Stimulated activated naive CD4-positive, alpha-beta T cell treated with Interleukin-2 at 50 U/mL for 16 hours (primary cell): ENCODE results near the gene SULT1C3.

Source experiments
- DNase-seq: peaks from one replicate; lab custom pipeline; 2025; lab: John Stamatoyannopoulos, UW

The SULT1C3 gene

GRCh38 chr2:108239786-108240185, at the start of gene SULT1C3:
SULT1C3 (plus strand) TSS chr2:108239968; CDS start chr2:108247195, 7,227 bp downstream.
- DNase-seq = no peak

DNA sequence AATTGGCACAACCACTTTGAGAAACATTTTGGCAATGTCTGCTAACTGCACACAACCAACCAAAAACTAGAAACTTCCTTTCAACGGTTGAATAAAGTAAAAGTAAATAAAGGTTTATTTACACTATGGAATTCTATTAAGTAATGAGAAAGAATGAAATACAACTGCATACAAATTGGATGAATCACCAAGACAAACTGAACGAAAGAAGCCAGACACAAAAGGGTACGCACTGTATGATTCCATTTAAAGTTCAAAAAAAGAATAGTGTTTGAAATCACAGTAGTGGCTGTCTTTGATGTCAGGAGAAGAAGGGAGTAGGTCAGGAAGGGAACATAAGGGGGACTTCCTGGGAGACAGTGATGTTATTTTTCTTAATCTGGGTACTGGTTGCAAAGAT, 46.5 kb upstream of the SULT1C3 start:
- DNase-seq = no peak

DNA sequence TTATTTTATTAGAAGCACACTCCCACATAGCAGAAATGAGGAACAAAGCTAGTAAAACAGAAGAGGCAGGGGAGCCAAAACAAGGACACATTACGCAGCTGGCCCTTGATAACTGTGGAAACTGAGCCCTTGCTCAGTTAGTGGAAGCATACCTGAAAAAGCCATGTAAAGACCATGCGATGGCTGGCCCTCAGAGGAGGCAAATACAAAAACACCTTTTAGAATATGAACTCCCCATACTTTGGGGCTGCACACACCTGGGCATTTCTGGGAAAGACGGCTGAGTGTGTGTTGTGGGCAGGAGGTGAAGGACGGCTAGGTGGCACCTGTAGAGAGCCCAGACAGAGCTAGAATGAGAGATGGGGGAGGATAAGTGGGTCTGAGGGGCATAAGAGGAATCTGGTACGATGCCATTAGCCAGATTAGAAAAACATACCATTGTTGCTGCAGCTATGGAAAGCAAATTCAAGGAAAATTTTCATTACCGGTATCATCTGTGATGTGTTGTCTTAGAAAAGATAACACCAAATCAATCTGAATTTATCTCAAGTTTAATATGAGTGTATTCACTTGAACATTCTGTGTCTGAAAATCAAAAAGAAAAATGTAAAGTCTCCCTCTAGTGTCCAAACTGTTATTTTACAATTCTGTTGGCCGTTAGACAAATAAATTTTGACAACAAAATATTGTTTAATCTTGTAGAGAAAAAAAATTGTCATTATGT, 45.2 kb upstream of the SULT1C3 start:
- no peak for DNase-seq

GRCh38 chr2:108195133-108195439, 44.7 kb upstream of the SULT1C3 start:
- no peak for DNase-seq

GRCh38 chr2:108199726-108200125, 40.0 kb upstream of the SULT1C3 start:
- DNase-seq = no peak

DNA sequence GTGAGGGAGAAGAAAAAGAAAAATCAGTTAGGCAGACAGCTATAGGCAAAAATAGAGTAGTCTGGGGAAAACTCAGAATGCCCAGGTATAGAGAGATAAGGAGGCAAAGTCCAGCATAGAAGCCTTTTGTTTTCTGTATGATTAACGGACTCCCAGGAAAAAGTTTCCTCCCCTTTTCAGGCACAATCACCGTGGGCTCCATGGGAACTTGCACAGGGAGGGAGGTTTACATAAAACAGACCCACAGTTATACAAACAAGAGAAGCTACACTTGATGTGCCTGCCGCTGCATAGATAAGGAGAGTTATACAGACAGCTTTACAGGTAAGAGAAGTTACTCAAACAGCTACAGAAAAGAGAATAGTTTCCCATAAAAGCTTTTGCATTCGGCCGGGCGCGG, 39.2 kb upstream of the SULT1C3 start:
- no peak for DNase-seq

DNA sequence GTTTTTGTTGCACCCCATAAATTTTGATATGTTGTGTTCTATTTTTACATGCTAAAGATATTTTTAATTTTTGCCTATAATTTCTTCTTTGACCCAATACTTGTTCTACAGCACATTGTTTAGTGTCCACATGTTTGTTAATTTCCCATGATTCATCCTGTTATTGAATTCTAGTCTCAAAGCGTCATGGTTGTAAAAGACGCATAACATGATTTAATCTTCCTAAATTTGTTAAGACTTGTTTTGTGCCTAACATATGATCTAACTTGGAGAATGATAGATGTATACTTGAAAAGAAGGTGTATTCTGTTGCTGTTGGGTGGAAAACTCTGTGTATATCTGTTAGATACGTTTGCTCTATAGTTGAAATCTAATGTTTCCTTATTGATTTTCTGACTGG, 27.1 kb upstream of the SULT1C3 start:
- no peak for DNase-seq

DNA sequence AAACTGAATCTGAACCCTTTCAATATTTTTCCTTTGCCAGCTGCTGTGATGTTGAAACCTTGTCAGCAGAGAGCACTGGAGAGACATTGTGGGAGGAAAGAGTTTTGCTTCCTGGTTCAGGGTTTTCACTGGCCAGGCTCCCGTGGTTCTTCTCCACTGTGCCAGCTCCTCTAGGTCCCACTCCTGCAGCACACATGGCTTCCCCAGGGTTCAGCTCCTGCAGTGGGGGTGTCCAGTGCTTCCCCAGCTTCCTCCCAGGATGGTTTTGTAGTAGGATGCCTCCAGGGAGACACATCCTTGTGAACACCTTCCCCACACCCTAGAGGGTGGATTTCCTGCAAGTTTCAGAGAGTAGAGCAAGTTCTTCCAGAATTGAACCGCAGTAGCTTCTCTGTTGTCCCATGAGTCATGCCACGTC, 24.0 kb upstream of the SULT1C3 start:
- DNase-seq = no peak

- DNase-seq = no peak
Measured at GRCh38 chr2:108217211-108217610, 22.6 kb upstream of the SULT1C3 start.

- DNase-seq = no peak
Measured at GRCh38 chr2:108219688-108220087, 20.1 kb upstream of the SULT1C3 start.

DNA sequence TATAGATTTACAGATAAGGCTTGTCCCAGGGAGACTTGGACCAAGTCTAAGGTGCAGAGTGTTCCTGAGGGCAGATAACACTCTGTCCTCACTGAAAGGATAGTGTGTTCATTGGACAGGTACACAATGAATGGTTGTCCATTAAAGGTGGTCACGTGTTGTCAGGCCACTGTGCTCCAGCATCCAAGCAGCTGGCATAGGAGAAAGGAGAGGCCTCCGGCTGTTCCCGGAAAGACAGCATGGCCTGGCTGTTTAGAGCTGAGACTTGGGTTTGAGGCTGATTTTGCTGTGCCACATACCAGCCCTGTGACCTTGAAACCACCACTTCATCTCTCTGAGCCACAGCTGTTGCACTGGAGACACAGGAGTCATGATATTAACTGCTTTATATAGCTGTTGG, 19.6 kb upstream of the SULT1C3 start:
- no peak for DNase-seq

GRCh38 chr2:108220942-108221541, 18.7 kb upstream of the SULT1C3 start:
- DNase-seq = no peak

DNA sequence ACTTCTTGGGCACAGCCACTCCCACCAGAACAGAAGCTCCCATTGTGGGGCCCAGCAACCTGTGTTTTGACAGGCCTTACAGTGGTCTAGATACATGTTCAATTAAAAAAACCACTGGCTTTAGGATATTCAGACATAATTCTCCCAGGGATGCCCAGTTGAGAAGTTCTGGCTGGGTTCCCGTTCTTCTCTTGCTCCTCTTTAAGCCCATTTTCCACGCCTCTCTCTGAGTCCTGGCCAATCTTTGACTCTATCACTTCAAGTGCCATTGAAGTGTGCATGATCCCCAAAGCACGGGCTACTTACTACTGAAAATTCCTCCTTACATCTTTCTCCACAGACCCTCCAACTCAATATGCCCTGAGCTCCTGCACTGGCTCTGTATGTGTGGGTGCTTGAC, 17.5 kb upstream of the SULT1C3 start:
- no peak for DNase-seq

DNA sequence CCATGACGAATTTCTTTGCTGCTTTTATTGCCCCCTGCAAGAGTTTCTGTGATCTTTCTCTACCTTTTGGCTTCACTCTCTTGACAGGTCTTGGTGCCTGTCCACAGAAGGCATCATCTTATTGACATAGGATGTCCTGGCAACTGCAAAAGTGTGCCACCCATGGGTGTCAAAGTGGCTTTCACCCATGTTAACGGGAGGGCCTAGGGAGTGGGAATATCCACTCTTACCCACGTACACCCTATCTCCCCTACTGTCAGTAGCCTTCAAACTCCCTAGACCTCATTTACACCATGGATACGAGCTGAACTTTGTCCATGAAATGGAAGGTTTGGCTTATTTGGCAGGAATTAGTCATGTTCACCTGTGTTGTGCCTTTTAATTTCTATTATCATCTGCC, 16.2 kb upstream of the SULT1C3 start:
- DNase-seq = no peak

DNA sequence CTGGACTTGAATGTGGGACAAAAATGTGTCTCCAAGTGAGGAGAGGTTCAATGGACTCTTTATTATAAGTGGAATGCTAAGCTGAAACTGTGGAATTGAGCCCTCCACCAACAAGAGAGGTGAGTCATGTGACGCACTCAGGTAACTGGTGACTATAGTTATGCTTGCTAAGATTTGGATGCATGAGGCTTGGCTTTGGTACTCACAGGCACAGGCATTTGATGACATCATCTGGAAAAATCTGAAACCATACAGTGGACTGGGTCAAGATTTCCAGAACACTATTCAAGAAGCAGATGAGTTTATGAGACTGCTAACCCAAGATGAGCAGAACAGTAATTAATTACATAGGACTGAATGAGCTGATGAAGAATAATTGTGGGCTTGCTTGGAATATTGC, 15.7 kb upstream of the SULT1C3 start:
- DNase-seq = no peak

- no peak for DNase-seq
Measured at GRCh38 chr2:108226564-108226963, 13.2 kb upstream of the SULT1C3 start.

- DNase-seq = no peak
Measured at GRCh38 chr2:108228006-108228405, 11.8 kb upstream of the SULT1C3 start.

DNA sequence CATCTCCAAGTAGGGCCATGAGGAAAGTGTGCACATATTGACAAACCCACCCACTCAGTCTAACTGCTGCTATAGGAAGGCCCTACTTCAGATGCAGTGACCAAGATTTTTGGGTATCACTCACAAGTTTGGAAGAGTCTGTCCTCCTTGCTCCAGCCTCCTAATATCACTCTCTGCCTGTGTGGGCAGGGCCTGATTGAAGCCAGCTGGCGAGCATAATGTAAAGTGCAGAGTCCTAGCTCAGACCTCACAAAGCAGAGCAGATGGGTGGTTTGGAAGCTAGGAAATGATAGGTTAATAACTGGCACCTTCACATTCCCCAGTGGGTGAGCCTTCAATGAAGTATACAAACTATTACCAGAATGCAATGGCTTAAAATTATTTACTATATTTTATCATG, 11.2 kb upstream of the SULT1C3 start:
- DNase-seq = no peak

DNA sequence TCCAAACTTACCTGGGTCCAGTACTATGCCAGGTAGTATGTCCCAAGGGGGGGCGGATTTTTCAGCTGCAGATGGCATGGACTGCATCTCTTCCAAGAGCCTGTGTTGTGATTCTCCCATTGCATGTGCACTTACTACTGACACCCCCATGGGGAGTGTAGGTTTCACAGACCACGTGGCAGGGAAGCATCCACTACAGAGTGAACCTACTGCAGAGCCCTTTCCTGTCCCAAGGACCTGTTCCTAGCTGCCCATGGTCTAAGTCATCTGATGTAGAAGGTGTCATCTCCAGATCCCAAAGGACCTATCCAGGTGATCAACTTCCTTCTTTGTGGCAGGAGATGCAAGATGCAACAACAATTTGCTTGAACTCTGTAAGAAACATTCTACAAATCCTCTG, 9.9 kb upstream of the SULT1C3 start:
- no peak for DNase-seq

DNA sequence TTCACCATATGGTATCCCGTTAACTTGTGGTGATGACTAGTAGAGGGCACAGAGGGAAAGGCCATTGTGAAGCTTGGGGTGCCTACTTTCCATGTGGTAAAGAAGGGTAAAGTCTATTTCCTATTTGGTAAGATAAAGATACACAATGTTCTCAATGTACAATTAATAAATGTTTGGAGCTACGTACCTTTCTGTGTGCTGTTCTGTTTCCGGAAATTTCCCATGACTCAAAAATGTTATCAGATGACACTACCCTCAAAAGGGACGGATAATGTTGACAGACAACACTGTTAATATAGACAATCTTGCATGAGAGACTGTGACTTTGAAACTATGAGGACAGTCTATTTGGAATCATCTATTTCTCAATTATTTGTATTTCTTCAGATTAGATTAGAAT, 4.2 kb upstream of the SULT1C3 start:
- no peak for DNase-seq

DNA sequence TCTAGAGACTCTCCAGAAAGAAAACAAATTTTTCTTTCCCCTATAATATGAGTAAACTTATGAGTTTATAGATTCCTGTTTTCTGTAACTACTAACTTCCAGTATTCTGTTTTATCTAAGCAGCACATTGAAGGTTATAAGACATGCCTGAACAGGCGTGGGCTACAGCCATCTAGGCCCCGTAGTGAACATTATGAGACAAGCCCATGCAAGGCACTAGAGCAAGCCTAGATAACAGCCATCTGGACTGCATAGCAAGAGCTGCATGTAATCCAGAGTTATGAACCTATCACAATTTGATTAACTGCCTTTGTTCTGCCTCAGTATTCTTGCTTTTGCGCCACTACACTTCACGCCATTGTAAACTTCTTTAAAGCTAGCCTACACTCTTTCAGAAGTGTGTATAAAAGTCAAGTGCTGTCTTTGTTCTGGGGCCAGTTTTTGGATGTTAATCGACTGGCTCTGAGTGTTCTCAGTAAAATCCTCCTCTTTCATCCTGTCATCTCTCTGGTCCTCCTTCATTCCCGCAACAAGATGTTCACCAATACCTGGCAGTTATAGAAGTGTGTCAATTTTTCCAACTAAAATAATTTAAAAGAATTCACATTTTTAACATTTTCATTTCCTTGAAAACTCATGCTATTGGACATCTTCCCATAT, 3.0 kb upstream of the SULT1C3 start:
- no peak for DNase-seq

DNA sequence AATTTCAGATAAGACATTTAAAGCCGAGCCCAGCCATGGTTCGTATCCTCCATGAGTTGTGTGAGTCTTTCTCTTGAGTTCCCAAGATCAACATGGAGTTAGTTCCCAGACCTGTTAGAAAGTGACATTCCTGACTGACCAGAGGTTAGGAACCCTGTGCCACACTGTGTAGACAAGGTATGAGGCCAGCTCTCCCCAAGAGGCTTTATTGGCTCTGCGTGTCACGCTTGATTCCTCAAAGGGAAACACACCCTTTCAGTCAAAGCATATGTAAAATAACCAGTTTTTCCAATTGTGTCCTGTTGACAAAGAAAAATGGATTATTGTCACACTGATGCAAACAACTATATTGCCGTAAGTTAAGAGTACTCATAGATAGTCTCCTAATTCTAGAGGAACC, 1.2 kb downstream of the SULT1C3 start:
- DNase-seq = no peak

GRCh38 chr2:108243566-108243965, 3.8 kb downstream of the SULT1C3 start:
- no peak for DNase-seq
